ENCODE measurements around the gene ZSWIM4.
A peak's percentile ranks its signal among the peaks of the same experiment; 100 is the strongest.

ZSWIM4 gene

GRCh38 chr19:13814550-13814949 is 19.3 kb downstream of the ZSWIM4 start:
- no peak for DNase-seq

- no peak for DNase-seq
These were observed 21.9 kb downstream of the ZSWIM4 start for GRCh38 chr19:13817018-13817614.

- no peak for DNase-seq
These were observed 22.6 kb downstream of the ZSWIM4 start for GRCh38 chr19:13817615-13818371.

- no peak for DNase-seq
These were observed 24.0 kb downstream of the ZSWIM4 start for GRCh38 chr19:13819238-13819637.

GRCh38 chr19:13821292-13821691 is 26.0 kb downstream of the ZSWIM4 start:
- DNase-seq: no peak

GRCh38 chr19:13823256-13823655 is 28.0 kb downstream of the ZSWIM4 start:
- no peak for DNase-seq

- no peak for DNase-seq
These were observed 28.7 kb downstream of the ZSWIM4 start for GRCh38 chr19:13823901-13824300.

GRCh38 chr19:13824703-13825102 is 29.5 kb downstream of the ZSWIM4 start:
- no peak for DNase-seq

GRCh38 chr19:13825489-13826441 is 30.5 kb downstream of the ZSWIM4 start:
- peak; percentile 10 for DNase-seq

- DNase-seq: no peak
These were observed 31.5 kb downstream of the ZSWIM4 start for GRCh38 chr19:13826652-13827235.

GRCh38 chr19:13827656-13828055 is 32.4 kb downstream of the ZSWIM4 start:
- DNase-seq: no peak

- DNase-seq: no peak
These were observed 35.0 kb downstream of the ZSWIM4 start for GRCh38 chr19:13830114-13830740.

- no peak for DNase-seq
These were observed 35.7 kb downstream of the ZSWIM4 start for GRCh38 chr19:13830741-13831536.

- DNase-seq: no peak
These were observed 36.6 kb downstream of the ZSWIM4 start for GRCh38 chr19:13831537-13832467.

- DNase-seq: no peak
These were observed 38.3 kb downstream of the ZSWIM4 start for GRCh38 chr19:13833330-13834243.

GRCh38 chr19:13834244-13835069 is 39.2 kb downstream of the ZSWIM4 start:
- DNase-seq: no peak

GRCh38 chr19:13835791-13836723 is 40.8 kb downstream of the ZSWIM4 start:
- peak; percentile 91 for DNase-seq
